T-helper 2 cell treated with Interferon-gamma antibody and Interleukin-4, amounts not matched to agents 5 μg/mL and 100 μg/mL, for 36 hours (primary cell): ENCODE results near the gene TEX11.
"Not testable (repeated sequence)": the region's sequence is repeated elsewhere in the genome, so short reads cannot be mapped to it uniquely, and the experiment has no call there.

ENCODE experiments used
- DNase-seq: peaks from one replicate; pipeline ENCODE4 v3.0.0; 2021; ENCODE audit warnings: low spot score
- H3K27ac Mint-ChIP-seq: one replicate; pipeline ENCODE4 v1.8.0; 2021; ENCODE audit warnings: mild to moderate bottlenecking, mixed read lengths
- H3K27me3 Mint-ChIP-seq: one replicate; pipeline ENCODE4 v1.8.0; 2021; ENCODE audit warnings: low read depth, mixed read lengths
- H3K36me3 Mint-ChIP-seq: one replicate; pipeline ENCODE4 v1.8.0; 2021; ENCODE audit warnings: low read depth, mixed read lengths
- H3K4me1 Mint-ChIP-seq: one replicate; pipeline ENCODE4 v1.8.0; 2021; ENCODE audit warnings: low read depth, mixed read lengths
- H3K4me3 Mint-ChIP-seq: one replicate; pipeline ENCODE4 v1.8.0; 2022; ENCODE audit warnings: mild to moderate bottlenecking, moderate library complexity, mixed read lengths
- H3K9me3 Mint-ChIP-seq: one replicate; pipeline ENCODE4 v1.8.0; 2021; ENCODE audit warnings: mixed read lengths

The TEX11 gene

GRCh38 chrX:70908541-70908940 lies at the start of gene TEX11:
Gene TEX11 (minus strand): TSS chrX:70908711. CDS start chrX:70907789, 922 bp downstream.
- Mint-ChIP-seq H3K27ac (no peak within 1 kb of the TSS), H3K27me3 (no peaks in the 10 kb centered on the region), H3K4me3 (no peak within 1 kb of the TSS), H3K9me3 (no peaks in the 10 kb centered on the region), H3K36me3 (no peaks in the 10 kb centered on the region), H3K4me1 (no peaks in the 10 kb centered on the region)
- DNase-seq: no peak

DNA sequence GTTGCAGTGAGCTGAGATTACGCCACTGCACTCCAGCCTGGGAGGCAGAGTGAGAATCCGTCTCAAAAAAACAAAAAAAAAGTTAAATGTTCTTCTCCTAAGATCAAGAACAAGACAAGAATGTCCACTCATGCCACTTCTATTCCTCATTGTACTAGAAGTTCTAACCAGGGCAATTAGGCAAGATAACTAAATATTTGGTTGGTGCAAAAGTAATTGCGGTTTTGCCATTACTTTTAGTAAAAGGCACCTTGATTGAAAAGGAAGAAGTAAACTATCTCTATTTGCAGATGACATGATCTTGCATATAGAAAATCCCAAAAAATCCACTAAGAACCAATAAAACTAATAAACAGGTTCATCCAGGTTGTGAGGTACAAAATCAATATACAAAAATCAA lies 46.4 kb upstream of the TEX11 start:
- Mint-ChIP-seq H3K4me3 (no peak overlapping the region), H3K36me3 (no peaks in the 10 kb centered on the region), H3K9me3 (no peaks in the 10 kb centered on the region), H3K27ac (no peak overlapping the region), H3K27me3 (no peaks in the 10 kb centered on the region), H3K4me1 (no peaks in the 10 kb centered on the region)
- DNase-seq: no peak

- H3K9me3 Mint-ChIP-seq: no peaks in the 10 kb centered on the region
- no peak for DNase-seq
- no peaks in the 10 kb centered on the region for H3K36me3 Mint-ChIP-seq
- no peak overlapping the region for H3K4me3 Mint-ChIP-seq
- H3K4me1 Mint-ChIP-seq: peaks cover 3% of the 10 kb centered on the region
- H3K27me3 Mint-ChIP-seq: peaks cover 15% of the 10 kb centered on the region
- no peak overlapping the region for H3K27ac Mint-ChIP-seq
Observed at GRCh38 chrX:70924294-70924911, 15.9 kb upstream of the TEX11 start.

DNA sequence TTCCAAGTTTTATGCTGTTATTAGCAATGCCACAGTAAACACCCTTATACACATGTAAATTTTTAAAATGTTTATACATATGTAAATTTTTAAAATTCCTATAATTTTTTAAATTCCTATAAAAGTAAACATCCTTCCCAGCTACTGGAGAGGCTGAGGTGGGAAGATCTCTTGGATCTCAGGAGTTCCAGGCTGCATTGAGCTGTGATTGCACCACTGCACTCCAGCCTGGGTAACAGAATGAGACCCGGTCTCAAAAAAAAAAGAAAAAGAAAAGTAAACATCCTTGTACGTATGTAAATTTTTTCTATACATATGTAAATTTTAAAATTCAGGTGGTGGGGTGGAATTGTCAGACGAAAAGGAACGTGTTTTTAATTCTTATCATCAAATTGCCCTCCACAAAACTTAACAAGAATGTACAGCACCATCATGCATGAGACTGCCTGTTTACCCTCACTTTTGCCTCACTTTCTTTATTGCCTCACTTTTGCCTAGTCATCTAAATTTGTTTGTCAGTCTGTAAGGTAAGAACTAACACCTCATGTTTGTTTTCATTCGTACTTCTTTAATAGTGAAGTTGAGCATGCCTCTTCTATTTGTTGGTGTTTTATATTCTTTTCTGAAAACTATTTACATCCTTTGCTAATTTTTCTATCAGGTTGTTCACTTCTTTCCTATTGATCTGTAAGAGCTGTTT lies 14.4 kb upstream of the TEX11 start:
- no peak for DNase-seq
- H3K27ac Mint-ChIP-seq: no peak overlapping the region
- H3K4me1 Mint-ChIP-seq: peaks cover 3% of the 10 kb centered on the region
- peaks cover 15% of the 10 kb centered on the region for H3K27me3 Mint-ChIP-seq
- no peak overlapping the region for H3K4me3 Mint-ChIP-seq
- no peaks in the 10 kb centered on the region for H3K36me3 Mint-ChIP-seq
- no peaks in the 10 kb centered on the region for H3K9me3 Mint-ChIP-seq

DNA sequence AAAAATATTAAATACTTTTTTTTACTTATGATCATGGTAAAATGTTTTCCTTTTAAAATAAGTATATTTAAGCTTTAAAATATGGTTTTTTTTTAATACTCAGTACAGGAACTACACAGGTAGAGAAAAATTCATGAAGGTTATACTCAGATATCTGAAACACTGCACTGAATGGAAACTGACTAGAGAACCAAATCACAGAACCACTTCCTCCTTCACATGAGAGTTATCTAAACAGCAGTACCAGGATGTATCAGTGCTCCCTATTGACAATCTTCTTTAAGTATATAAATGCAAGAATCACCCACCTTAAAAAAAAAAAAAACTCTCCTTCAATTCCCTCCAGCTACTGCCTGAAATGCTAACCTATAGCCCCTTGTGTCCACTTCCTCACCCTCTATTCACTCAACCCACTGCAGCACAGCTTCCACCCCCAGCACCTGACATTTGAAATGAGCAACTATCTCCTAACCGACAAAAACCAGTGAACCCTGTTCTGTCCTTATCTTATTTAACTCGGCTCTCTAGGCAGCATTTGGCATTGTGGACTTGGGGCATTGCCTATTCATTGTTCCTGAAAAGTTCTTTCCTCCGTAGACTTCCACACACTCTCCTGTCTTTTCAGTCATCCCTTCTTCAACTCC lies 13.3 kb upstream of the TEX11 start:
- Mint-ChIP-seq H3K27me3 (peaks cover 11% of the 10 kb centered on the region), H3K27ac (peak overlapping the region; percentile 7), H3K36me3 (no peaks in the 10 kb centered on the region), H3K4me3 (no peak overlapping the region), H3K9me3 (no peaks in the 10 kb centered on the region), H3K4me1 (peaks cover 3% of the 10 kb centered on the region)
- DNase-seq: no peak

DNA sequence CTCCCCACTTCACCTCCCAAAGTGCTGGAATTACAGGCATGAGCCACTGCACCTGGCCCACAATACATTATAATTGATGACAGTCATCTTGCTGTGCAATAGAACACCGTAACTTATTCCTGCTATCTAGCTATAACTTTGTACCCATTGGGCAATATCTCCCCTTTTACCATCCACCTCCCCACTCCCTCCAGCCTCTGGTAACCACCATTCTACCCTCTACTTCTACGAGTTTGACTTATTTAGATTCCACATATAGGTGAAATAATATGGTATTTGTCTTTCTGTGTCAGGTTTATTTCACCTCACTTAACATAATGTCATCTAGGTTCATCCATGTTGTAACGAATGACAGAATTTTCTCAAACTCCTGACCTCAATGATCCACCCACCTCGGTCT lies 8.2 kb upstream of the TEX11 start:
- no peak overlapping the region for H3K27ac Mint-ChIP-seq
- no peaks in the 10 kb centered on the region for H3K4me1 Mint-ChIP-seq
- H3K4me3 Mint-ChIP-seq: no peak overlapping the region

GRCh38 chrX:70907900-70908299 lies 611 bp downstream of the TEX11 start:
- Mint-ChIP-seq H3K4me3 (no peak overlapping the region), H3K4me1 (no peaks in the 10 kb centered on the region), H3K27ac (no peak overlapping the region), H3K36me3 (no peaks in the 10 kb centered on the region), H3K9me3 (no peaks in the 10 kb centered on the region), H3K27me3 (no peaks in the 10 kb centered on the region)
- DNase-seq: no peak

More for the DNA sequence above, 8.2 kb upstream of the TEX11 start:
- DNase-seq: no peak
- H3K36me3 Mint-ChIP-seq: no peaks in the 10 kb centered on the region
- no peaks in the 10 kb centered on the region for H3K9me3 Mint-ChIP-seq
- no peaks in the 10 kb centered on the region for H3K27me3 Mint-ChIP-seq

DNA sequence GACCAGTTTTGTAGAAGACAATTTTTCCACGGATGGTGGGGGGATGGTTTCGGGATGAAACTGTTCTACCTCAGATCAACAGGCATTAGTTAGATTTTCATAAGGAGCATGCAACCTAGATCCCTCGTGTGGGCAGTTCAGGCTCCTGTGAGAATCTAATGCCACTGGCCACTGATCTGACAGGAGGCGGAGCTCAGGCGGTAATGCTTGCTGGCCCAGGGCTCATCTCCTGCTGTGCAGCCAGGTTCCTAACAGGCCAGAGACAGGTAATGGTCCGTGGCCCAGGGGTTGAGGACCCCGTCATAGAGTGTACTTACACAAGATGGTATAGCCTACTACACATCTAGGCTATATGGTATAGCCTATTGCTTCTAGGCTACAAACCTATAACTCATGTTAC lies 7.0 kb downstream of the TEX11 start:
- Mint-ChIP-seq H3K27ac (no peak overlapping the region), H3K9me3 (no peaks in the 10 kb centered on the region), H3K4me3 (no peak overlapping the region), H3K36me3 (no peaks in the 10 kb centered on the region), H3K4me1 (no peaks in the 10 kb centered on the region), H3K27me3 (no peaks in the 10 kb centered on the region)
- DNase-seq: no peak

- not testable (repeated sequence) for H3K4me1 Mint-ChIP-seq, DNase-seq, H3K36me3 Mint-ChIP-seq, H3K9me3 Mint-ChIP-seq, H3K27me3 Mint-ChIP-seq, H3K27ac Mint-ChIP-seq, H3K4me3 Mint-ChIP-seq
Observed at GRCh38 chrX:70890441-70890840, 18.1 kb downstream of the TEX11 start.

- no peak for DNase-seq
- H3K36me3 Mint-ChIP-seq: no peaks in the 10 kb centered on the region
- H3K9me3 Mint-ChIP-seq: no peaks in the 10 kb centered on the region
- peaks cover 6% of the 10 kb centered on the region for H3K4me1 Mint-ChIP-seq
- no peak overlapping the region for H3K27ac Mint-ChIP-seq
- no peaks in the 10 kb centered on the region for H3K27me3 Mint-ChIP-seq
- H3K4me3 Mint-ChIP-seq: no peak overlapping the region
Observed at GRCh38 chrX:70878902-70879301, 29.6 kb downstream of the TEX11 start.

DNA sequence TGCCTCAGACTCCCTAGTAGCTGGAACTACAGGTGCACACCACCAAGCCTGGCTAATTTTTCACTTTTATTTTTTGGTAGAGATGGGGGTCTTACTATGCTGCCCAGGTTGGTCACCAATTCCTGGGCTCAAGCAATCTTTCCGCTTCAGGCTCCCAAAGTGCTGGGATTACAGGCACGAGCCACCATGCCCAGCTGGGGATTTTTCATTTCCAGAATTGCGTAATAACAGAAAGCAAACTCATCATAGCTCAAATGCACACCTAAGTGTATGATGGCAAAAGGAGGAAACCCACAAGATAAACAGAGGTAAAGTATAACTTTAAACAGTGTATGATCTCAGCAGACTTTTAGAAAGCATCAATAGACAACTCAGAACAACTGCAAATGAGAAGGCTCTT lies 56.2 kb downstream of the TEX11 start:
- Mint-ChIP-seq H3K36me3 (no peaks in the 10 kb centered on the region), H3K9me3 (no peaks in the 10 kb centered on the region), H3K27me3 (peaks cover 2% of the 10 kb centered on the region), H3K4me3 (no peak overlapping the region), H3K4me1 (no peaks in the 10 kb centered on the region), H3K27ac (no peak overlapping the region)
- DNase-seq: no peak

DNA sequence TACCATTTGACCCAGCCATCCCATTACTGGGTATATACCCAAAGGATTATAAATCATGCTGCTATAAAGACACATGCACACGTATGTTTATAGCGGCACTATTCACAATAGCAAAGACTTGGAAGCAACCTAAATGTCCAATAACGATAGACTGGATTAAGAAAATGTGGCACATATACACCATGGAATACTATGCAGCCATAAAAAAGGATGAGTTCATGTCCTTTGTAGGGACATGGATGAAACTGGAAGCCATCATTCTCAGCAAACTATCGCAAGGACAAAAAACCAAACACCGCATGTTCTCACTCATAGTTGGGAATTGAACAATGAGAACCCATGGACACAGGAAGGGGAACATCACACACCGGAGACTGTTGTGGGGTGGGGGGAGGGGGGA lies 64.4 kb downstream of the TEX11 start:
- H3K4me3 Mint-ChIP-seq, H3K9me3 Mint-ChIP-seq, H3K27me3 Mint-ChIP-seq, H3K36me3 Mint-ChIP-seq, H3K4me1 Mint-ChIP-seq, H3K27ac Mint-ChIP-seq, DNase-seq: not testable (repeated sequence)

- not testable (repeated sequence) for DNase-seq, H3K27me3 Mint-ChIP-seq, H3K9me3 Mint-ChIP-seq, H3K27ac Mint-ChIP-seq, H3K4me1 Mint-ChIP-seq, H3K4me3 Mint-ChIP-seq, H3K36me3 Mint-ChIP-seq
Observed at GRCh38 chrX:70843620-70844019, 64.9 kb downstream of the TEX11 start.

GRCh38 chrX:70834589-70834988 lies 73.9 kb downstream of the TEX11 start:
- DNase-seq: no peak
- H3K9me3 Mint-ChIP-seq: no peaks in the 10 kb centered on the region
- H3K27me3 Mint-ChIP-seq: peaks cover 6% of the 10 kb centered on the region
- no peak overlapping the region for H3K4me3 Mint-ChIP-seq
- H3K36me3 Mint-ChIP-seq: no peaks in the 10 kb centered on the region
- H3K27ac Mint-ChIP-seq: no peak overlapping the region
- H3K4me1 Mint-ChIP-seq: no peaks in the 10 kb centered on the region
